MM.1S (cell line): ENCODE data around the gene ZNF81.

Experiments
- DNase-seq: peaks from one replicate; pipeline ENCODE4 v3.0.0-alpha.2; 2015
- H2AFZ ChIP-seq: fragments of 300-600 bp; sonication (generic); 2 replicates; pipeline ENCODE4 v1.6.0; 2016; ENCODE audit warnings: antibody characterized with exemption, low read length
- H3F3A ChIP-seq: fragments of 300-600 bp; sonication (generic); 2 replicates; pipeline ENCODE4 v1.6.1; 2016; ENCODE audit warnings: mild to moderate bottlenecking, antibody characterized with exemption, low read length, moderate library complexity, mixed read lengths; ENCODE audit not compliant: insufficient read depth
- H3K27ac ChIP-seq: fragments of 300-600 bp; sonication (generic); 2 replicates; pipeline ENCODE4 v1.5.1; 2016; ENCODE audit warnings: mild to moderate bottlenecking, low read length
- H3K27me3 ChIP-seq: fragments of 300-600 bp; sonication (generic); replicated peaks from 2 replicates; pipeline ENCODE4 v1.6.0; 2016; ENCODE audit warnings: low read length; ENCODE audit not compliant: insufficient read depth
- H3K36me3 ChIP-seq: fragments of 300-600 bp; sonication (generic); replicated peaks from 2 replicates; pipeline ENCODE4 v1.6.1; 2016; ENCODE audit warnings: mild to moderate bottlenecking, low read length, mixed read lengths; ENCODE audit not compliant: insufficient read depth
- H3K4me1 ChIP-seq: fragments of 300-600 bp; sonication (generic); 2 replicates; pipeline ENCODE4 v1.6.1; 2016; ENCODE audit warnings: low read length, mixed read lengths
- H3K4me2 ChIP-seq: fragments of 300-600 bp; sonication (generic); 2 replicates; pipeline ENCODE4 v1.6.0; 2016; ENCODE audit warnings: low read depth, low read length
- H3K4me3 ChIP-seq: fragments of 300-600 bp; sonication (generic); 2 replicates; pipeline ENCODE4 v1.5.1; 2016; ENCODE audit warnings: low read length, mixed read lengths
- H3K79me2 ChIP-seq: fragments of 300-600 bp; sonication (generic); 2 replicates; pipeline ENCODE4 v1.6.1; 2016; ENCODE audit warnings: mixed run types, low read length, mixed read lengths
- H3K9ac ChIP-seq: fragments of 300-600 bp; sonication (generic); 2 replicates; pipeline ENCODE4 v1.6.1; 2016; ENCODE audit warnings: low read length, mixed read lengths
- H3K9me2 ChIP-seq: fragments of 300-600 bp; sonication (generic); replicated peaks from 2 replicates; pipeline ENCODE4 v1.6.1; 2016; ENCODE audit warnings: mild to moderate bottlenecking, low read length, mixed read lengths; ENCODE audit not compliant: insufficient read depth
- H3K9me3 ChIP-seq: fragments of 300-600 bp; sonication (generic); replicated peaks from 2 replicates; pipeline ENCODE4 v1.6.1; 2016; ENCODE audit warnings: mild to moderate bottlenecking, low read length, mixed read lengths; ENCODE audit not compliant: insufficient read depth
- H4K20me1 ChIP-seq: fragments of 300-600 bp; sonication (generic); 2 replicates; pipeline ENCODE4 v1.6.1; 2016; ENCODE audit warnings: mild to moderate bottlenecking, low read length, moderate library complexity, mixed read lengths; ENCODE audit not compliant: insufficient read depth
- EZH2 ChIP-seq: fragments of 300-600 bp; sonication (generic); optimal IDR thresholded peaks from 2 replicates; pipeline ENCODE3; 2017; ENCODE audit warnings: low read depth, mild to moderate bottlenecking, antibody characterized with exemption, low read length, mixed read lengths
- EZH2phosphoT487 ChIP-seq: fragments of 300-600 bp; sonication (generic); IDR thresholded peaks from 2 replicates; pipeline ENCODE4 v1.6.1; 2018; ENCODE audit warnings: antibody characterized with exemption, low read length
- TF ChIP-seq, protein P1 (sequence below): fragments of 300-600 bp; sonication (generic); IDR thresholded peaks from 2 replicates; pipeline ENCODE4 v1.5.1; 2016; ENCODE audit warnings: antibody characterized with exemption, low read length, mixed read lengths

The ZNF81 gene

DNA sequence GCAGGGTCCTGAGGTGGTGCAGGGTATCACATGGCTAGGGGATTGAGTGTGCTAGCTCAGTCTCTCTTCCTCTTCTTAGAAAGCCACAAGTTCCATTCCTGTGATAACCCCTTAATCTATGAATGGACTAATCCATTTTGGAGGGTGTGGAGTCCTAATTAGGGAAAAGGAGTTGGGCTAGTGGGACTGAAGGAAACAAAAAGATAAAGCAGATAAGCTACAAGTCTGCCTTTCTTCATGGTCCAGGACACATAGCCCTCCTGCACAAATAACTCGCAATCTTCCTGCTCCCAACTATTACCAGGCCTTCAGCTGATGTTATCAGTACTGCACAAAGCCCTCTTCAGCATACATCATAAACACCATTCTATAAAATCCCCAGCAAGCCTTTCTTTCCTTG is 44.2 kb downstream of the ZNF81 start:
- H3K79me2 ChIP-seq = no peaks in the 10 kb centered on the region
- TF ChIP-seq EZH2 = no peak
- TF ChIP-seq, protein P1, sequence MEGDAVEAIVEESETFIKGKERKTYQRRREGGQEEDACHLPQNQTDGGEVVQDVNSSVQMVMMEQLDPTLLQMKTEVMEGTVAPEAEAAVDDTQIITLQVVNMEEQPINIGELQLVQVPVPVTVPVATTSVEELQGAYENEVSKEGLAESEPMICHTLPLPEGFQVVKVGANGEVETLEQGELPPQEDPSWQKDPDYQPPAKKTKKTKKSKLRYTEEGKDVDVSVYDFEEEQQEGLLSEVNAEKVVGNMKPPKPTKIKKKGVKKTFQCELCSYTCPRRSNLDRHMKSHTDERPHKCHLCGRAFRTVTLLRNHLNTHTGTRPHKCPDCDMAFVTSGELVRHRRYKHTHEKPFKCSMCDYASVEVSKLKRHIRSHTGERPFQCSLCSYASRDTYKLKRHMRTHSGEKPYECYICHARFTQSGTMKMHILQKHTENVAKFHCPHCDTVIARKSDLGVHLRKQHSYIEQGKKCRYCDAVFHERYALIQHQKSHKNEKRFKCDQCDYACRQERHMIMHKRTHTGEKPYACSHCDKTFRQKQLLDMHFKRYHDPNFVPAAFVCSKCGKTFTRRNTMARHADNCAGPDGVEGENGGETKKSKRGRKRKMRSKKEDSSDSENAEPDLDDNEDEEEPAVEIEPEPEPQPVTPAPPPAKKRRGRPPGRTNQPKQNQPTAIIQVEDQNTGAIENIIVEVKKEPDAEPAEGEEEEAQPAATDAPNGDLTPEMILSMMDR = no peak
- TF ChIP-seq EZH2phosphoT487 = no peak
- no peak for DNase-seq

DNA sequence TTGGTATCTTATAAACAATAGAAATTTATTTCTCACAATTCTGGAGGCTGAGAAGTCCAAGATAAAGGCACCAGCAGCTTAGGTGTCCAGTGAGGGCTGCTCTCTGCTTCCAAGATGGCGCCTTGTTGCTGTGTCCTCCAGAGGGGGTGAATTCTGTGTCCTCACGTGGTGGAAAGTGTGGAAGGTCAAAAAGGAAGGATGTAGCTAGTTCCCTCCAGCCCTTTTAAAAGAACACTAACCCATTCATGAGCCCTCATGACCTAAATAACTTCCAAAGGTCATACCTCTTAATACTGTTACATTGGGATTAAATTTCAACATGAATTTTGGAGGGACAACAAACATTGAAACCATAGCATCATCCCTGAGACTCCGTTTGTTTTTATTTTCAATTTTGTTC is 48.8 kb downstream of the ZNF81 start:
- TF ChIP-seq, protein P1 = no peak
- no peak for TF ChIP-seq EZH2phosphoT487
- no peak for TF ChIP-seq EZH2
- no peaks in the 10 kb centered on the region for H4K20me1 ChIP-seq
- no peak for DNase-seq
- no peaks in the 10 kb centered on the region for H3K9me3 ChIP-seq
- H2AFZ ChIP-seq = no peak overlapping the region
- no peaks in the 10 kb centered on the region for H3K36me3 ChIP-seq
- H3K4me2 ChIP-seq = no peak overlapping the region
- H3K79me2 ChIP-seq = no peaks in the 10 kb centered on the region
- no peak overlapping the region for H3K4me3 ChIP-seq
- H3K9me2 ChIP-seq = no peaks in the 10 kb centered on the region
- H3K9ac ChIP-seq = no peak overlapping the region
- no peak overlapping the region for H3K27ac ChIP-seq
- H3K4me1 ChIP-seq = no peaks in the 10 kb centered on the region
- H3K27me3 ChIP-seq = no peaks in the 10 kb centered on the region
- H3F3A ChIP-seq = no peaks in the 10 kb centered on the region

More for the DNA sequence above, 44.2 kb downstream of the ZNF81 start:
- H2AFZ ChIP-seq = no peak overlapping the region
- H3K9me3 ChIP-seq = no peaks in the 10 kb centered on the region
- H4K20me1 ChIP-seq = no peaks in the 10 kb centered on the region
- peaks cover 19% of the 10 kb centered on the region for H3K4me1 ChIP-seq
- H3F3A ChIP-seq = peaks cover 8% of the 10 kb centered on the region
- no peaks in the 10 kb centered on the region for H3K27me3 ChIP-seq
- H3K9me2 ChIP-seq = no peaks in the 10 kb centered on the region
- H3K36me3 ChIP-seq = no peaks in the 10 kb centered on the region
- no peak overlapping the region for H3K4me3 ChIP-seq
- H3K27ac ChIP-seq = no peak overlapping the region
- H3K9ac ChIP-seq = no peak overlapping the region
- no peak overlapping the region for H3K4me2 ChIP-seq

DNA sequence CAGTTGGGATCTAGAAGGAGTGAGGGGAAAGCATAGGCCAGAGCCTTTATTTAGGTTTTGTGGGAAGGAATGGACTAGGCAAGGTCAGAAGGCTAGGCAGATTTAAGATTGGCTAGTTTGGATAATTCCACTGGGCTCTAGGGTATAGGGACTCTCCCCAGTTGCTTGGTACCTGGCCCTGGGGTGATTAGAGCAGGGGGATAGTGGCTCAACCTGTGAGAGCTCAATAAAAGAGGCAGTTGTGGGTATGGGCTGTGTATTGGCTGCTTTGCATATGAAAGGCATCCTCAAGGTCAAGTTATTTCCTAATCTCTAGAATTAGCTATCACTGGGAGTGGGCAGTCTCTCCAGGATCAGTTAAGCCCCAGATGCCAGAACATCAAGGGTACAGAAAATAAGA is 61.3 kb downstream of the ZNF81 start:
- Histone ChIP-seq H3K4me3 (no peak overlapping the region), H3K9me3 (no peaks in the 10 kb centered on the region), H3K79me2 (no peaks in the 10 kb centered on the region), H3K9ac (no peak overlapping the region), H3K4me1 (no peaks in the 10 kb centered on the region), H3K4me2 (no peak overlapping the region), H3F3A (no peaks in the 10 kb centered on the region), H2AFZ (no peak overlapping the region), H3K9me2 (no peaks in the 10 kb centered on the region), H3K36me3 (no peaks in the 10 kb centered on the region), H3K27me3 (no peaks in the 10 kb centered on the region), H4K20me1 (no peaks in the 10 kb centered on the region), H3K27ac (no peak overlapping the region)
- no peak for DNase-seq
- TF ChIP-seq EZH2phosphoT487 = no peak
- TF ChIP-seq, protein P1 = no peak
- no peak for TF ChIP-seq EZH2
